HFFc6 (cell line): ENCODE measurements around the gene SCN3B. TPM values are rescaled to one million over a fixed set of nuclear protein-coding genes. Genes with fewer than 3 reads are reported as not detected.
A peak's percentile ranks its signal among the peaks of the same experiment; 100 is the strongest.

Experiments used
- DNase-seq: peaks from one replicate; pipeline ENCODE4 v3.0.0-alpha.2; 2018
- H3K27ac Mint-ChIP-seq: 2 replicates; pipeline ENCODE4 v1.8.0; 2020; ENCODE audit warnings: mild to moderate bottlenecking, mixed read lengths
- H3K27me3 Mint-ChIP-seq: 2 replicates; pipeline ENCODE4 v1.8.0; 2021; ENCODE audit warnings: mild to moderate bottlenecking, moderate library complexity, mixed read lengths; ENCODE audit not compliant: insufficient read depth
- H3K36me3 Mint-ChIP-seq: 2 replicates; pipeline ENCODE4 v1.8.0; 2021; ENCODE audit warnings: low read depth, mixed read lengths
- H3K4me1 Mint-ChIP-seq: 2 replicates; pipeline ENCODE4 v1.8.0; 2020; ENCODE audit warnings: low read depth, mixed read lengths
- H3K4me3 Mint-ChIP-seq: 2 replicates; pipeline ENCODE4 v1.8.0; 2020; ENCODE audit warnings: mild to moderate bottlenecking, moderate library complexity, mixed read lengths
- H3K9me3 Mint-ChIP-seq: 2 replicates; pipeline ENCODE4 v1.8.0; 2020; ENCODE audit warnings: mild to moderate bottlenecking, mixed read lengths
- total RNA-seq, 6 experiments: library from RNA; stranded (reverse); fragmentation: NEBNext Ultra II Directional; extraction: Animal tissue kit (Norgen Biotek cat#: 25700); gene quantifications; 2 replicates in 1 of 6; 3 replicates in 5 of 6; pipeline ENCODE4 v1.2.3, GENCODE V29; 2021
- TF ChIP-seq, protein P1 (sequence below): fragments of 200-600 bp; sonication (generic); IDR thresholded peaks from 2 replicates; pipeline ENCODE4 v1.5.0; 2021; ENCODE audit warnings: antibody characterized with exemption, mild to moderate bottlenecking

The SCN3B gene
- total RNA-seq, 6 experiments from 2014 or later = not detected

DNA sequence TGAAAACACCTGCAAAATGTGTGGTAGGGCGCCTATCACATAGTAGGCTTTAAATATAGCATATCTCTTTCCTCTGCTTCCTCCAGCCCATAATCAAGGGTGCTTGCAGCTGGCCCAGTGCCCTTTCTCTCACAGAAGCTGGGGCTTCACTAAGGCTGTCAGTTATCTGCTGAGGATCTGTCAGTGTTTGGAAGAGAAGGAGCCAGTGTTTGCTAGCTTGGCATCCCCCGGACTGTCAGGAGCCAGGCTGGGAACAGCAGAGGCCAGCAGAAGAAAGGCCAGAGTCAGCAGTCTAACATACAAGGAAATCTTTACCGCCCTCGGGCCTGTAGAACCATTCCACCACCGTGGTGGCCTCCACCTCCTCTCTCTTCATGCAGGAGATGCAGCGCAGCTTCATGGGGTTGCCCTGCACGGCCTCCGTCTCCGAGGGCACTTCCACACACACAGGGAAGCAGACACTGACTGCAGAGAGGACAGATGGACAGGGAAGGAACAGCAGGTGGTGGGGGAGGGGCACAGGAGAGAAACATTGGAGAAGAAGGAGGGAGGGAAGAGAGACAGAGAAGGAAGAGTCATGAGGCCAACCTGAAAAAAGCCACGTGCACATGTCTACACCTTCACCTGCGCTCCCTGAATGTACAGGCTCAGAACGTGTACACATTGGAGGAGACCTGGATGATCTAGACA lies 9.0 kb downstream of the SCN3B start:
- peaks cover 5% of the 10 kb centered on the region for H3K4me1 Mint-ChIP-seq
- no peaks in the 10 kb centered on the region for H3K36me3 Mint-ChIP-seq
- no peak overlapping the region for H3K4me3 Mint-ChIP-seq
- TF ChIP-seq, protein P1, sequence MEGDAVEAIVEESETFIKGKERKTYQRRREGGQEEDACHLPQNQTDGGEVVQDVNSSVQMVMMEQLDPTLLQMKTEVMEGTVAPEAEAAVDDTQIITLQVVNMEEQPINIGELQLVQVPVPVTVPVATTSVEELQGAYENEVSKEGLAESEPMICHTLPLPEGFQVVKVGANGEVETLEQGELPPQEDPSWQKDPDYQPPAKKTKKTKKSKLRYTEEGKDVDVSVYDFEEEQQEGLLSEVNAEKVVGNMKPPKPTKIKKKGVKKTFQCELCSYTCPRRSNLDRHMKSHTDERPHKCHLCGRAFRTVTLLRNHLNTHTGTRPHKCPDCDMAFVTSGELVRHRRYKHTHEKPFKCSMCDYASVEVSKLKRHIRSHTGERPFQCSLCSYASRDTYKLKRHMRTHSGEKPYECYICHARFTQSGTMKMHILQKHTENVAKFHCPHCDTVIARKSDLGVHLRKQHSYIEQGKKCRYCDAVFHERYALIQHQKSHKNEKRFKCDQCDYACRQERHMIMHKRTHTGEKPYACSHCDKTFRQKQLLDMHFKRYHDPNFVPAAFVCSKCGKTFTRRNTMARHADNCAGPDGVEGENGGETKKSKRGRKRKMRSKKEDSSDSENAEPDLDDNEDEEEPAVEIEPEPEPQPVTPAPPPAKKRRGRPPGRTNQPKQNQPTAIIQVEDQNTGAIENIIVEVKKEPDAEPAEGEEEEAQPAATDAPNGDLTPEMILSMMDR = no peak
- no peaks in the 10 kb centered on the region for H3K9me3 Mint-ChIP-seq
- no peak for DNase-seq
- peaks cover 25% of the 10 kb centered on the region for H3K27me3 Mint-ChIP-seq
- no peak overlapping the region for H3K27ac Mint-ChIP-seq

DNA sequence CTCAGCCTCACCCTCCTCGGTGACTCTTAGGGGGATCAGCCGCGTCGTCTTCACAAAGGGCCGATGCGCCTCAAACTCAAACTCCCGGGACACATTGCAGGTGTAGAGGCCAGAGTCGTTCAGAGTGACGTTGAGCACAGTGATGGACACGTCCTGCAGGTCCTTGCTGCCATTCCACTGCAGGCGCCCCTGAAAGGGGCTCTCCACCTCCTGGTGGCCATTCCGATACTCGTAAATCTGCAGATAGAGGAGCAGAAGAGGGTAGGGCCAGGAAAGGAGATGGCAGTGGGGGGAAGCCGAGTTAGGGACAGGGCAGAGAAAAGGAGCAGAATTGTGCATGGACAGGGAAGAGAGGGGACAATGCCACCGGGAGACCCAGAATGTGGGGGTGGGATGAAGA lies 12.0 kb downstream of the SCN3B start:
- DNase-seq = no peak
- H3K36me3 Mint-ChIP-seq = no peaks in the 10 kb centered on the region
- TF ChIP-seq, protein P1 = peak; percentile 16; the same call in 1 of the 2 replicates
- H3K4me1 Mint-ChIP-seq = peaks cover 5% of the 10 kb centered on the region
- H3K27me3 Mint-ChIP-seq = peaks cover 37% of the 10 kb centered on the region
- no peak overlapping the region for H3K27ac Mint-ChIP-seq
- H3K9me3 Mint-ChIP-seq = no peaks in the 10 kb centered on the region
- no peak overlapping the region for H3K4me3 Mint-ChIP-seq

DNA sequence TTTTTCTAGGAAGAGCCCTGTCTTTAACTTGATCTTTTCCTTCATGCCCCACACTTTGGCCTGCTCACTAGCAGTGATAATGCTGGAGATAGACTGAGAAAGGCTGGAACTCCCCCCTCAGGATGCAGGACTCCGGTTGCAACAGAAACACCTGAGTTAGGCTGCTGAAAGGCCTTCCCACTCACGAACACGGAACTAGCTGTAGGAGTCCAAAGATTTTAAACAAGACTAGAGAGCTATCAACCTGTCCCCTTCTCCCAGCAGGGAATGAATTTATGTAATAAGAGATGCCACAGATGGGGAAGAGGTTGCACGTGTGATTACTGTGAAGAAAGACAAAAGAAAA lies 13.0 kb downstream of the SCN3B start:
- Mint-ChIP-seq H3K36me3 (no peaks in the 10 kb centered on the region), H3K4me3 (peak overlapping the region; percentile 13; the same call in 1 of the 2 replicates), H3K4me1 (peaks cover 5% of the 10 kb centered on the region), H3K27ac (no peak overlapping the region), H3K9me3 (no peaks in the 10 kb centered on the region), H3K27me3 (peaks cover 38% of the 10 kb centered on the region)
- no peak for DNase-seq
- TF ChIP-seq, protein P1 = no peak

DNA sequence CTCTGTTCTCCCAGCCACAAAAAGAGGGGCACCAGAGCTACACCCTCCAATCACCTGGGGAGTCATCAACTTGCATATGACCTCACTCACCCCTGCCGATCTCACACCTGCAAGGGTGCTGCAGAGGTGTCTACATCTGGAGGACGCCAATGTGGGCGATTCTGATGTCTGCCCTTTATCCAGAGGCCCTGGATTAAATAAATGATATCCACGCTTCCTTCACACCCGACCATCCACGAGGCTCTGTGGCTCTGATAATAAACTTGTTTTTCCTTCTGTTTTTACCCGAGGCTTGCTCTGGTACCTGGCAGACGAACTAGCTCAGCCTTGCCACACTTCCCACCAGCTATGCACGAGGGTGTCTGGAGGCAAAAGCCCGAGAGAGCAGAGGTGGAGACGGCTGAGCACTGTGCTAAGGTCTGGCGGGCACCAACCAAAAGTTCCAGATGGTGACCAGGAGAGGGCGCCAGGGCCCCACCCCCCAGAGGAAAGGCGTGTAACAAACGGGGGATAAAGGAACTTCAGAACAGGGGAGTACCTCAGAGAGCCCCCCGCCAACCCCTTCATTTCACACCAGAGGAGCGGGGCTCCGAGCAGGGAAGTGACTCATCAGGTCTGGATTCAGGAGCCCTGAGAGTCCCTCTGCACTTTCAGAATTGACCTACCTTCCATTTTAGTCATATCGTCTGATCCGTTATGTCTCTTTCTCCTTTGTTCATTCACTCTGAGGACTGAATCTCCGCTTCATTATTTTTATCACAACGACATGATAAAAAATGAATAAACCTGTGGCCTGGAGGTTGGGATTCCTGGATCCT lies 13.5 kb downstream of the SCN3B start:
- 0 out of 2 replicates have a peak overlapping the region, but pooled peaks have one; percentile 13 for H3K4me3 Mint-ChIP-seq
- H3K4me1 Mint-ChIP-seq = peaks cover 5% of the 10 kb centered on the region
- no peaks in the 10 kb centered on the region for H3K36me3 Mint-ChIP-seq
- DNase-seq = no peak
- TF ChIP-seq, protein P1 = peak; percentile 94
- H3K27me3 Mint-ChIP-seq = peaks cover 33% of the 10 kb centered on the region
- no peaks in the 10 kb centered on the region for H3K9me3 Mint-ChIP-seq
- H3K27ac Mint-ChIP-seq = no peak overlapping the region

DNA sequence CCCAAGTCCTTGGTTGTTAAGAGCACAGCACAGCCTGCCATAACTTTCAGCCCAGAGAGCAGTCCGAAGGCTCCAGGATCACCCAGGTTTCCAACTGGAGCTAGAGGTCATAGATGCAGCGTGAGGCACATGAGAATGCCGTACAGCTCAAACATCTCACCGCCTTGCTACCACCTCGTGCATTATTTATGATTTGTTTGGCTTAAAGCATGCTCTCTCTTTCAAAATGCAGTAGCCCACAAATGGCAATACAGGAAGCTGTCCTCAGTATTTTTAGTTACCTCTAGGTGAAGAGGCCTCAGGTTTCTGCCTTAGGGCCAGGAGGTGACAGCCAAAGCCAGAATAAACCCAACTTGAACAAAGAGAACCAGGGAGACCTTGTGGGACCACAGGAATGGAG lies 14.4 kb downstream of the SCN3B start:
- Mint-ChIP-seq H3K9me3 (no peaks in the 10 kb centered on the region), H3K36me3 (no peaks in the 10 kb centered on the region), H3K4me1 (peaks cover 5% of the 10 kb centered on the region), H3K27me3 (peaks cover 38% of the 10 kb centered on the region), H3K27ac (no peak overlapping the region), H3K4me3 (no peak overlapping the region)
- no peak for DNase-seq
- TF ChIP-seq, protein P1 = no peak
